Effector CD4-positive, alpha-beta T cell (primary cell): ENCODE measurements around the gene SLC25A25.
"Not testable (repeated sequence)": the region's sequence is repeated elsewhere in the genome, so short reads cannot be mapped to it uniquely, and the experiment has no call there.

Source experiments
- DNase-seq: peaks from one replicate; pipeline ENCODE4 v3.0.0-alpha.2; 2020

Gene SLC25A25

DNA sequence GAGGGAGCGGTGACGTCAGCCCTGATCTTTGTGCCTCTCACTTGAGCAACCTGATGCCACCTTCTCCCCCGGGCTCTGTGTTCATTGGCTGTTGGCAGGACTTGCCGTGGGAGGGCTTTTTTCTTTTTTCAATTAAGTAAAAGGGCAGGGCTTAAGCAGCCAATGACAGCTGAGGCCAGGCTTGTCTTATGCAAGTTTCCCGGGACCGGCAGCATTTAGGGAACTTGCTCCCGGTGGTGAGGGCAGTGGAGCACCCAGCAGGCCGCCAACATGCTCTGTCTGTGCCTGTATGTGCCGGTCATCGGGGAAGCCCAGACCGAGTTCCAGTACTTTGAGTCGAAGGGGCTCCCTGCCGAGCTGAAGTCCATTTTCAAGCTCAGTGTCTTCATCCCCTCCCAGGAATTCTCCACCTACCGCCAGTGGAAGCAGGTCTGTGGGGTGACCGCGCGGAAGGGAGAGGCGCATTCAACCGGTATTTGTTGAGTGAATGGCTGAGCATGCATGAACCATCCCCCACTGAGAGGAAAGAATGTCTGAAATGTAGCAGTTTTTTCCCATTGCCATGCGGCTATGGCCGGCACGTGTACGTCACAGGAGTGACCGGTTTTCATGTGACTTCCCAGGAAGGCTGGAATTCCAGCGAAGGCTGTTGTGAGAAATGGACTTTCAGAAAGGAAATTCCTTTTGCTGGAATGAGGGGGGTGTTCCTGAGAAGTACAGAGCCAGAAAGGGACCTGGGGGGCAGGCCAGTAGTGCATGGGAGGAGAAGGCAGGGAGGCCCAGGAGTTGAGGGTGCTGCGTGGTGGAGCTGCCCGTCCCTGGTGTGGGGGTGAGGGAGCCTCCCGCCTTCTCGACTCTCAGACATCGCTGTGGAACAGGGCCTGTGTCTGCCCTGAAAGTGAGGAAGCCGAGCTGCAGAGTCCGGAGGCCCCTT lies 30.5 kb downstream of the SLC25A25 start:
- peak; percentile 56 for DNase-seq

- DNase-seq = no peak
These were observed 31.3 kb downstream of the SLC25A25 start for GRCh38 chr9:128099231-128099931.

DNA sequence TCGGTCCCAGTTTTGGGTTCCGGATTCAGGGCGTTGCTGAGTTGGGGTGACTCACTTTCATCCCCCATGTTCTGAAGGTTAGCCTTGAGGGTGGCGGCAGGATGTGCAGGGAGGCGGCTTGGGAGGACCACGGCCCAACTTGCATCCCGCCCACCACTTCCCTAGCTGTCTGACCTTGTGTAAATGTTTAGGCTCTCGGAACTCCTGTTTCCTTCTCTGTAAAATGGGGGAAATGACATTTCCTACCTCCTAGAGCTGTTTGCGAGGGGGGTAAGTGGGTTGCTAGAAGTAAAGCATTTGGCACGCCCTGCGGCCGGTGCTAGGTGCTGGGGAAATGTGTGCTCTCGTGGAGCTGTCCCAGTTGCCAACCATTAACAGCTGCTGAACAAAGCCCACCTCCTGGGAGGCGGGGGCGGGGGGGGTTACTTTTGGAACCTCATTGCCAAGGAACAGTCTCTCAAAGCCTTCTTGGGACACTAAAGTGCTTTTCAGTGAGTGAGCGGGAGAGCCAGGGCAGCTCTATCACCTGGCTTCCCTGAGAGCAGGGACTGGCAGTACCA lies 32.0 kb downstream of the SLC25A25 start:
- DNase-seq = no peak

DNA sequence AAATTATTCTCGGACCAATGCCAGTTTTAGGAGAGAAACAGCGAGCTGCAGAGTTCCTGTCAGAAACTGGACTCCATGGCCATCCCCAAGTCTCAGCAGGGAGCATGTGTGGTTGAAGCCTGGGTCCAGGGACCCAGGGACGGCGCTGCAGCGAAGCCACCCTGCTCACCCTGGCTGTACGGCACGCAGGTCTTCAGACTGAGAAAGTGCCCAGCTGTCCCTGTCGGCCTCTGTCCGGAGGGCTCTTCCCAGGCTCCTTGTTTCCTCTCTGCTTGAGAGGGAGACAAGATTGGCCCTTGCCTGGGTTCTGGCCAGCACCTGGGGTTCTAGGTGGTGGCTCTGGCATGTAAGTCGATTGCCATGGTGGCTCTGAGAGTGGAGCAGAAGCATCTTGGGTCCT lies 32.5 kb downstream of the SLC25A25 start:
- no peak for DNase-seq

DNA sequence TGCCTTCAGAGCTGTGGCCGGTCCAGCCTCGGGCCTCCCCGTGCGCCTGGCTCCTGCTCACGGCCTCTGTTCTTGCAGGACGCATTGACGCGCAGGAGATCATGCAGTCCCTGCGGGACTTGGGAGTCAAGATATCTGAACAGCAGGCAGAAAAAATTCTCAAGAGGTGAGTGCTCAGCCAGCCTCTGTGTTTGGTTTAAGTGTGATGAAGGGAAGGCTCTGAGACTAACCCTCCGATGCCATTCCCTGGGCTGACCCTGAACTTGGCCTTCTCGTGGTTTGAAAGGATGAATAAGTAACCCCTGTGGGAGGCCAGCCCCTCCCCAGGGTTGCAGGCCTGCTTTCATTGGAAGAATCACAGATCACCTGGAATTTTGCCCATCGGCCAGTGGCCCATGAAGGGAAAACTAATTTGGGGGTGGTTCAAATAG lies 33.2 kb downstream of the SLC25A25 start:
- no peak for DNase-seq

GRCh38 chr9:128101690-128102089 lies 33.7 kb downstream of the SLC25A25 start:
- no peak for DNase-seq

GRCh38 chr9:128102196-128102595 lies 34.2 kb downstream of the SLC25A25 start:
- no peak for DNase-seq

DNA sequence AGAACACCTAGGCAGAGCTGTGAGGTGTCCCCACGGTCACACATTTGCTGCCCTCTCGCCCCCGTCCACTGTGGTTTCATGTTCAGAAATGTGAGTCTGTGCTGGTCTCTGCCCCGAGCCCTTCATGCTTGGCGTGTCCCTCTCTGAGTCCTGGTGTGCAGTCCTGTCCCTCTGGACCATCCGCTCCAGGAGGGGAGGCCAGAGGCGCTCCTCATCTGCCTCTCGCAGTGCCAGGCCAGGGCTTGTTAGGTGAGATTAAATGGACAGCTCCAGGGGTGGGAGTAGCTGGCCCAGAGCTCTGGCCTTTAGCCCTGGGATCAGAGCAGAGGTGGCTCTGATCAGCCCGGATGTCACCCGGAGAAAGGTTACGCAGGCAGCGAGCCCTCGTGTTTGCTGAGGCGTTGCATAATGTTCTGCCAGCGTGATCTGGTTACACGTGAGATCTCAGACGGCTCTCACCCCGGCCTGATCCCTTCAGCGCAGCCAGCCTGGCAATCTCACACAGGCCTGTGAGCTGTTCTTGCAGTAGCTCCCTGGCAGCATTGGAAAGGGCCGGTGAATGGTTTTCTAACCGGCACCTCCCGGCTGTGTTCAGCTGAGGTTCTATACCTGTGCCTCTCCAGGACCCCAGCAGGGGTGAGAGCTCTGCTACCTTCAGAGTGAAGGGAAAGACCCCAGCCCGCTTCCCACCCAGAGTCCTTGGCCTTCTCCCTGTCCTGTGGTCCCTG lies 35.0 kb downstream of the SLC25A25 start:
- DNase-seq = no peak

- peak; percentile 20 for DNase-seq
These were observed 35.5 kb downstream of the SLC25A25 start for GRCh38 chr9:128103589-128103962.

- no peak for DNase-seq
These were observed 36.2 kb downstream of the SLC25A25 start for GRCh38 chr9:128104171-128104618.

GRCh38 chr9:128105538-128106175 lies 37.6 kb downstream of the SLC25A25 start:
- no peak for DNase-seq

- DNase-seq = no peak
These were observed 38.3 kb downstream of the SLC25A25 start for GRCh38 chr9:128106181-128106939.

DNA sequence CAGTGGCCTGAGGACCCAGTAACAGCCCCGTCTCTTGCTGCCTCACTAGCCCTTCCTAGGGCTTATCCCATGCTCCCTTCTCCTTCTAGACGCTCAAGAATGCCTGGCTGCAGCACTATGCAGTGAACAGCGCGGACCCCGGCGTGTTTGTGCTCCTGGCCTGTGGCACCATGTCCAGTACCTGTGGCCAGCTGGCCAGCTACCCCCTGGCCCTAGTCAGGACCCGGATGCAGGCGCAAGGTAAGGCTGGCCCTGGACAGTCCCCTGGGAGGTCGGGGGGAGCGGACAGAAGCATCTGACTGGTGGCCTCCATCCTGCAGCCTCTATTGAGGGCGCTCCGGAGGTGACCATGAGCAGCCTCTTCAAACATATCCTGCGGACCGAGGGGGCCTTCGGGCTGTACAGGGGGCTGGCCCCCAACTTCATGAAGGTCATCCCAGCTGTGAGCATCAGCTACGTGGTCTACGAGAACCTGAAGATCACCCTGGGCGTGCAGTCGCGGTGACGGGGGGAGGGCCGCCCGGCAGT lies 39.0 kb downstream of the SLC25A25 start:
- DNase-seq = no peak

DNA sequence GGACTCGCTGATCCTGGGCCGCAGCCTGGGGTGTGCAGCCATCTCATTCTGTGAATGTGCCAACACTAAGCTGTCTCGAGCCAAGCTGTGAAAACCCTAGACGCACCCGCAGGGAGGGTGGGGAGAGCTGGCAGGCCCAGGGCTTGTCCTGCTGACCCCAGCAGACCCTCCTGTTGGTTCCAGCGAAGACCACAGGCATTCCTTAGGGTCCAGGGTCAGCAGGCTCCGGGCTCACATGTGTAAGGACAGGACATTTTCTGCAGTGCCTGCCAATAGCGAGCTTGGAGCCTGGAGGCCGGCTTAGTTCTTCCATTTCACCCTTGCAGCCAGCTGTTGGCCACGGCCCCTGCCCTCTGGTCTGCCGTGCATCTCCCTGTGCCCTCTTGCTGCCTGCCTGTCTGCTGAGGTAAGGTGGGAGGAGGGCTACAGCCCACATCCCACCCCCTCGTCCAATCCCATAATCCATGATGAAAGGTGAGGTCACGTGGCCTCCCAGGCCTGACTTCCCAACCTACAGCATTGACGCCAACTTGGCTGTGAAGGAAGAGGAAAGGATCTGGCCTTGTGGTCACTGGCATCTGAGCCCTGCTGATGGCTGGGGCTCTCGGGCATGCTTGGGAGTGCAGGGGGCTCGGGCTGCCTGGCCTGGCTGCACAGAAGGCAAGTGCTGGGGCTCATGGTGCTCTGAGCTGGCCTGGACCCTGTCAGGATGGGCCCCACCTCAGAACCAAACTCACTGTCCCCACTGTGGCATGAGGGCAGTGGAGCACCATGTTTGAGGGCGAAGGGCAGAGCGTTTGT lies 39.6 kb downstream of the SLC25A25 start:
- DNase-seq = no peak

GRCh38 chr9:128108269-128109049 lies 40.4 kb downstream of the SLC25A25 start:
- DNase-seq = no peak

DNA sequence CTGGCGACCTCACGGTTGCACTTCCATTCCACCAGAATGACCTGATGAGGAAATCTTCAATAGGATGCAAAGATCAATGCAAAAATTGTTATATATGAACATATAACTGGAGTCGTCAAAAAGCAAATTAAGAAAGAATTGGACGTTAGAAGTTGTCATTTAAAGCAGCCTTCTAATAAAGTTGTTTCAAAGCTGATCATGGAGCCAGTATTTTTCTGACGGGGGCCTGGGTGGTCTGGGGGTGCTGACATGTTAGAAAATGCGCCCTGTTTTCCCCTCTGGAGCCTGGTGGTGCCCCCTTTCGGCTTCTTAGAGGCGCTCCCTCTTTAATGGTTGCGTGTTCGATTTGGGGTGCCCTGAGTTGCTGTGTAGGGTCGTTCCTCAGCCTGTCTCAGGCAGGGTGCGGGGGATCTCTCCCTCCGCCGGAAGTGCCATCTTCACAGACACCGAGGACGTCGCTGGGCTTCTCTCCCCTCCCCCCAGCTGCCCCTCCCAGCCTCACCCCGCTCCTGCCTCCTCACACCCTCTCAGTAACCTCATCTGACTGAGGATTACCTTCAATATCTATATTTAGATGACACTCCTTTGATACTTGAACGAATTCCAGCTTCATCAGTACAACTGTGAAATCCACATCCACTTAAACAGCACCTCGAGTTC lies 41.1 kb downstream of the SLC25A25 start:
- DNase-seq = no peak

GRCh38 chr9:128111726-128112125 lies 43.7 kb downstream of the SLC25A25 start:
- not testable (repeated sequence) for DNase-seq

- no peak for DNase-seq
These were observed 45.7 kb downstream of the SLC25A25 start for GRCh38 chr9:128113526-128114325.
